Fibroblast of lung (primary cell): ENCODE measurements around the gene CDKN2A. TPM values are rescaled to one million over a fixed set of nuclear protein-coding genes. Genes with fewer than 3 reads are reported as not detected.

Experiments
- DNase-seq, 2 donors: peaks; one replicate each; pipeline versions ENCODE4 v3.0.0 to v3.0.0-alpha.2; 2010; ENCODE audit warnings: low read depth in 2 of 2
- H2AFZ ChIP-seq: 2 replicates; pipeline ENCODE4 v1.5.1; 2012; ENCODE audit warnings: low read length, control low read depth, inconsistent platforms
- H3K27ac ChIP-seq: 2 replicates; pipeline ENCODE4 v1.5.1; 2011; ENCODE audit warnings: low read length, control low read depth; ENCODE audit not compliant: insufficient read depth
- H3K27me3 ChIP-seq: 2 replicates; pipeline ENCODE4 v1.5.1; 2011; ENCODE audit warnings: mild to moderate bottlenecking, low read length; ENCODE audit not compliant: control insufficient read depth, insufficient read depth
- H3K36me3 ChIP-seq: 2 replicates; pipeline ENCODE4 v1.5.1; 2011; ENCODE audit warnings: low read length; ENCODE audit not compliant: control insufficient read depth, insufficient read depth
- H3K4me1 ChIP-seq: 2 replicates; pipeline ENCODE4 v1.5.1; 2011; ENCODE audit warnings: low read length; ENCODE audit not compliant: control insufficient read depth, insufficient read depth; ENCODE audit errors: extremely low read depth
- H3K4me2 ChIP-seq: 2 replicates; pipeline ENCODE4 v1.5.1; 2011; ENCODE audit warnings: low read length, control low read depth; ENCODE audit not compliant: insufficient read depth; ENCODE audit errors: extremely low read depth
- H3K4me3 ChIP-seq, 4 experiments: fragments of 200-600 bp in 1 of 4; sonication (generic) in 1 of 4; replicated peaks in 1 of 4; 2 replicates each; pipeline ENCODE4 v1.5.1; 2011 to 2016; ENCODE audit warnings: low read length in 4 of 4, low read depth in 3 of 4, mild to moderate bottlenecking in 3 of 4, control low read depth in 2 of 4, inconsistent platforms in 1 of 4, mixed read lengths in 1 of 4; ENCODE audit not compliant: insufficient read depth in 1 of 4; ENCODE audit errors: control extremely low read depth in 1 of 4
- H3K79me2 ChIP-seq: 2 replicates; pipeline ENCODE4 v1.5.1; 2012; ENCODE audit warnings: mild to moderate bottlenecking, low read length, inconsistent platforms; ENCODE audit not compliant: control insufficient read depth, insufficient read depth
- H3K9ac ChIP-seq: 2 replicates; pipeline ENCODE4 v1.5.1; 2011; ENCODE audit warnings: mild to moderate bottlenecking, low read length, control low read depth; ENCODE audit not compliant: insufficient read depth
- H3K9me3 ChIP-seq: 2 replicates; pipeline ENCODE4 v1.5.1; 2012; ENCODE audit warnings: low read depth, low read length; ENCODE audit not compliant: control insufficient read depth, insufficient read depth
- H4K20me1 ChIP-seq: 2 replicates; pipeline ENCODE4 v1.5.1; 2011; ENCODE audit warnings: low read length; ENCODE audit not compliant: control insufficient read depth, insufficient read depth; ENCODE audit errors: extremely low read depth
- EZH2 ChIP-seq: IDR thresholded peaks from 2 replicates; pipeline ENCODE4 v1.5.1; 2012; ENCODE audit warnings: low read length, control low read depth, mild to moderate bottlenecking; ENCODE audit errors: missing control alignments
- polyA plus RNA-seq, 2 donors: library from polyadenylated mRNA; depleted of rRNA in 1 of 2; stranded (reverse) in 1 of 2; unstranded in 1 of 2; fragments of >200 nt; gene quantifications; 2 replicates each; pipeline ENCODE4 v1.2.1, GENCODE V29; 2011 to 2012; ENCODE audit warnings: missing spikeins in 1 of 2
- total RNA-seq: library from RNA; depleted of rRNA; stranded (reverse); fragments of >200 nt; gene quantifications from 2 replicates; pipeline ENCODE4 v1.2.1, GENCODE V29; 2014
- TF ChIP-seq, protein P1 (sequence below), 2 donors: IDR thresholded peaks in 1 of 2; conservative IDR thresholded peaks in 1 of 2; 1 replicate in 1 of 2; 2 replicates in 1 of 2; pipeline ENCODE4 v1.5.1; 2011 to 2012; ENCODE audit warnings: low read length in 2 of 2, control low read depth in 1 of 2, inconsistent platforms in 1 of 2, low read depth in 1 of 2, mild to moderate bottlenecking in 1 of 2

Gene CDKN2A
- total and polyA plus RNA-seq, 2 donors (not counting 1 experiment from before 2014, with no cell fraction given) = 19.2 to 23.5 TPM

DNA sequence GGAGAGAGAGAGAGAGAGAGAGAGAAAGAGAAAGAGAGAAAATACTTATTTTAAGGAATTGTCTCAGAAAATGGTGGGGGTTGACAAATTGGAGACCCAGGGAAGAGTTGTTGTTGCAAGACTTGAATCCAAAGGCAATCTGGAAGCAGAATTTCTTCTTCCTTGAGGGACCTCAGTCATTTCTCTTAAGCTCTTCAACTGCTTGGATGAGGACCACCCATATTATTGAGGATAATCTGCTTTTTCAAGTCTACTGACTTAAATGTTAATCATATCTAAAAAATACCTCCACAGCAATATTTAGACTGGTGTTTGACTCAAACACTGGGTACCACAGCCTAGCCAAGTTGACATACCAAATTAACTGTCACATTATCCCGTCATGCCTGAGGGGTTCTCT, 3.3 kb upstream of the CDKN2A start:
- Histone ChIP-seq H3K9me3 (no peaks in the 10 kb centered on the region), H3K27ac (no peak overlapping the region), H3K4me2 (no peak overlapping the region), H3K9ac (no peak overlapping the region), H3K4me3 (no peak overlapping the region), H4K20me1 (no peaks in the 10 kb centered on the region), H3K4me1 (peaks cover 2% of the 10 kb centered on the region), H3K36me3 (no peaks in the 10 kb centered on the region), H2AFZ (no peak overlapping the region), H3K79me2 (peaks cover 30% of the 10 kb centered on the region), H3K27me3 (no peaks in the 10 kb centered on the region)
- DNase-seq = no peak
- no peak for TF ChIP-seq EZH2
- TF ChIP-seq, protein P1, sequence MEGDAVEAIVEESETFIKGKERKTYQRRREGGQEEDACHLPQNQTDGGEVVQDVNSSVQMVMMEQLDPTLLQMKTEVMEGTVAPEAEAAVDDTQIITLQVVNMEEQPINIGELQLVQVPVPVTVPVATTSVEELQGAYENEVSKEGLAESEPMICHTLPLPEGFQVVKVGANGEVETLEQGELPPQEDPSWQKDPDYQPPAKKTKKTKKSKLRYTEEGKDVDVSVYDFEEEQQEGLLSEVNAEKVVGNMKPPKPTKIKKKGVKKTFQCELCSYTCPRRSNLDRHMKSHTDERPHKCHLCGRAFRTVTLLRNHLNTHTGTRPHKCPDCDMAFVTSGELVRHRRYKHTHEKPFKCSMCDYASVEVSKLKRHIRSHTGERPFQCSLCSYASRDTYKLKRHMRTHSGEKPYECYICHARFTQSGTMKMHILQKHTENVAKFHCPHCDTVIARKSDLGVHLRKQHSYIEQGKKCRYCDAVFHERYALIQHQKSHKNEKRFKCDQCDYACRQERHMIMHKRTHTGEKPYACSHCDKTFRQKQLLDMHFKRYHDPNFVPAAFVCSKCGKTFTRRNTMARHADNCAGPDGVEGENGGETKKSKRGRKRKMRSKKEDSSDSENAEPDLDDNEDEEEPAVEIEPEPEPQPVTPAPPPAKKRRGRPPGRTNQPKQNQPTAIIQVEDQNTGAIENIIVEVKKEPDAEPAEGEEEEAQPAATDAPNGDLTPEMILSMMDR (conservative IDR thresholded peaks at IDR 0.05 in 1 of 2, IDR thresholded peaks at IDR 0.05 in 1 of 2; ENCODE audit: low read depth in 1 of 2, low read length in 2 of 2) = no peak

DNA sequence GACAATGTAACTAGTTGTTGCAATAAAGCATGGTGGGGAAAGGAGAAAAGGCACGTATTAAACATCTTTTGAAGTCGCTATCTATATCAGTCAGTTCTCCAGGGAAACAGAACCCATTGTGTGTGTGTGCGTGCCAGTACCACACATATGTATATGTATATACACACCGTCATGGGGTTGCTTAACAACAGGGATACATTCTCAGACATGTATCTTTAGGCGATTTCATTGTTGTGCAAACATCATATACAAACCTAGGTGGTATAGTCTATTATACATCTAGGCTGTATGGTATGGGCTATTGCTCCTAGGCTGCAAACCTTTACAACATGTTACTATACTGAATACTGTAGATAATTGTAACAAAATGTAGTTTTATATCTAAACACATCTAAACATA, 2.7 kb upstream of the CDKN2A start:
- TF ChIP-seq, protein P1 (conservative IDR thresholded peaks at IDR 0.05 in 1 of 2, IDR thresholded peaks at IDR 0.05 in 1 of 2; ENCODE audit: low read depth in 1 of 2, low read length in 2 of 2) = no peak
- TF ChIP-seq EZH2 = no peak
- peaks cover 2% of the 10 kb centered on the region for H3K4me1 ChIP-seq
- H3K9me3 ChIP-seq = no peaks in the 10 kb centered on the region
- H3K36me3 ChIP-seq = no peaks in the 10 kb centered on the region
- H3K27ac ChIP-seq = no peak overlapping the region
- peak overlapping the region in 1 of 4 experiments; percentile 79 for H3K4me3 ChIP-seq
- H3K9ac ChIP-seq = no peak overlapping the region
- H3K27me3 ChIP-seq = no peaks in the 10 kb centered on the region
- DNase-seq = no peak
- H4K20me1 ChIP-seq = no peaks in the 10 kb centered on the region
- peaks cover 29% of the 10 kb centered on the region for H3K79me2 ChIP-seq
- H2AFZ ChIP-seq = no peak overlapping the region
- no peak overlapping the region for H3K4me2 ChIP-seq

DNA sequence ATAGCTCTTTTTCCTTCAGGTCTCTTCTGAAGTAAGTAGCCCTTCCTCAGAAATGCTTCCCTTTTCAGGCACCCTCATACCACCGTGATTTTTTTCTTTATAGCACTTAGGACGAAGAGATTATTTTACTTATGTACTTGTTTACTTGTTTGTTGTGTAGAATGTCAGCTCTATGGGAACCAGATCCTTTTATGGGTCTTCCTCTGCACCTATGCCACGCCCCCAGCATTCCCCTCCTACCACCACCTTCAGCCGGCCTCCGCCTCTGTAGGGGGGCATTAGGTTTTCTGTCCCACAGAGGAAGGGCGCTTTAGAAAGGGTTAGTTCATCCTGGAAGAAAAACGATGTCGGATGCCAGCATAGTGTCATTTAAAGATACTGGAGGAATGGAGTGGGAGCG, 2.2 kb upstream of the CDKN2A start:
- Histone ChIP-seq H3K36me3 (no peaks in the 10 kb centered on the region), H3K79me2 (peaks cover 32% of the 10 kb centered on the region), H3K9me3 (no peaks in the 10 kb centered on the region), H3K4me1 (peaks cover 2% of the 10 kb centered on the region), H3K4me2 (peak overlapping the region; percentile 90), H3K9ac (no peak overlapping the region), H3K27ac (no peak overlapping the region), H3K4me3 (peak overlapping the region in 2 of 4 experiments; percentile 79 to 95), H2AFZ (no peak overlapping the region), H4K20me1 (no peaks in the 10 kb centered on the region), H3K27me3 (no peaks in the 10 kb centered on the region)
- no peak for TF ChIP-seq EZH2
- TF ChIP-seq, protein P1 (conservative IDR thresholded peaks at IDR 0.05 in 1 of 2, IDR thresholded peaks at IDR 0.05 in 1 of 2; ENCODE audit: low read depth in 1 of 2, low read length in 2 of 2) = no peak
- no peak for DNase-seq
